IMR-90 (cell line): ENCODE data around the gene FH. TPM values are rescaled to one million over a fixed set of nuclear protein-coding genes. Genes with fewer than 3 reads are reported as not detected.

ENCODE experiments used
- ATAC-seq: fragments of 200-7000 bp; cut with Tn5 transposase; 2 replicates; pipeline ENCODE4 v1.9.1; 2020; ENCODE audit warnings: low read depth, mild to moderate bottlenecking, moderate library complexity
- BruUV-seq: library from RNA; stranded (reverse); fragments of 400-500 nt; replicated peaks from 2 replicates; lab custom pipeline; 2021; lab: Mats Ljungman, UMichigan
- CTCF ChIA-PET: fragments of 300-600 bp; formaldehyde crosslinking; extraction: SDS; loops from one replicate; lab custom pipeline; 2021; ENCODE audit warnings: antibody characterized with exemption; lab: Yijun Ruan, JAX
- POLR2A ChIA-PET: fragments of 300-600 bp; sonication (Branson Sonifier 250); formaldehyde crosslinking; loops from one replicate; lab custom pipeline; 2022; ENCODE audit warnings: antibody characterized with exemption; ENCODE audit not compliant: unreplicated experiment; lab: Charles Lee
- DNase-seq: peaks from one replicate; pipeline ENCODE4 v3.0.0; 2013
- H2AFZ ChIP-seq: replicated peaks from 2 replicates; pipeline ENCODE3; 2013; ENCODE audit warnings: low read length, mild to moderate bottlenecking; ENCODE audit not compliant: poor library complexity
- H2AK5ac ChIP-seq: 2 replicates; pipeline ENCODE4 v1.6.1; 2013; ENCODE audit warnings: low read depth, low read length, inconsistent platforms
- H2AK9ac ChIP-seq: replicated peaks from 2 replicates; pipeline ENCODE3; 2013; ENCODE audit warnings: mild to moderate bottlenecking, low read depth, low read length, moderate library complexity; ENCODE audit not compliant: poor library complexity
- H2BK120ac ChIP-seq: 2 replicates; pipeline ENCODE4 v1.6.1; 2013; ENCODE audit warnings: low read depth, low read length, inconsistent platforms
- H2BK15ac ChIP-seq: 3 replicates; pipeline ENCODE4 v1.6.1; 2013; ENCODE audit warnings: low read depth, low read length, inconsistent platforms
- H2BK20ac ChIP-seq: 2 replicates; pipeline ENCODE4 v1.6.1; 2013; ENCODE audit warnings: low read depth, mild to moderate bottlenecking, inconsistent platforms, low read length, moderate library complexity
- H2BK5ac ChIP-seq: 2 replicates; pipeline ENCODE4 v1.6.1; 2013; ENCODE audit warnings: mild to moderate bottlenecking, low read depth, low read length, inconsistent platforms; ENCODE audit not compliant: poor library complexity, severe bottlenecking
- H3K14ac ChIP-seq: replicated peaks from 2 replicates; pipeline ENCODE4 v1.6.1; 2013; ENCODE audit warnings: low read depth, low read length, inconsistent platforms
- H3K18ac ChIP-seq: 2 replicates; pipeline ENCODE4 v1.6.1; 2013; ENCODE audit warnings: low read depth, low read length, control low read depth
- H3K23ac ChIP-seq: 2 replicates; pipeline ENCODE4 v1.6.1; 2013; ENCODE audit warnings: low read depth, low read length, inconsistent platforms
- H3K27ac ChIP-seq: 2 replicates; pipeline ENCODE4 v1.5.1; 2013; ENCODE audit warnings: mild to moderate bottlenecking, control low read depth, low read length; ENCODE audit not compliant: insufficient read depth
- H3K27me3 ChIP-seq: 2 replicates; pipeline ENCODE4 v1.6.1; 2013; ENCODE audit warnings: low read length; ENCODE audit not compliant: control insufficient read depth, insufficient read depth
- H3K36me3 ChIP-seq: 2 replicates; pipeline ENCODE4 v1.6.1; 2013; ENCODE audit warnings: low read length, mixed read lengths; ENCODE audit not compliant: control insufficient read depth, insufficient read depth
- H3K4ac ChIP-seq: 2 replicates; pipeline ENCODE4 v1.6.1; 2013; ENCODE audit warnings: low read depth, low read length, inconsistent platforms
- H3K4me1 ChIP-seq: 2 replicates; pipeline ENCODE4 v1.6.1; 2013; ENCODE audit warnings: low read length, mixed read lengths; ENCODE audit not compliant: control insufficient read depth, insufficient read depth
- H3K4me2 ChIP-seq: 2 replicates; pipeline ENCODE4 v1.6.1; 2013; ENCODE audit warnings: low read depth, mild to moderate bottlenecking, control low read depth, low read length, moderate library complexity
- H3K4me3 ChIP-seq: 2 replicates; pipeline ENCODE4 v1.5.1; 2013; ENCODE audit warnings: low read depth, mild to moderate bottlenecking, control low read depth, low read length, moderate library complexity; ENCODE audit not compliant: insufficient read depth
- H3K56ac ChIP-seq: 2 replicates; pipeline ENCODE4 v1.6.1; 2013; ENCODE audit warnings: low read length, inconsistent platforms; ENCODE audit not compliant: insufficient read depth; ENCODE audit errors: extremely low read depth
- H3K79me1 ChIP-seq, 2 experiments: 2 replicates each; pipeline ENCODE4 v1.6.1; 2013; ENCODE audit warnings: low read length in 2 of 2, inconsistent platforms in 1 of 2, low read depth in 1 of 2
- H3K9ac ChIP-seq: 2 replicates; pipeline ENCODE4 v1.6.1; 2013; ENCODE audit warnings: low read depth, low read length, control low read depth
- H3K9me1 ChIP-seq: 2 replicates; pipeline ENCODE4 v1.6.1; 2013; ENCODE audit warnings: low read length, inconsistent platforms; ENCODE audit not compliant: insufficient read depth
- H3K9me3 ChIP-seq: 2 replicates; pipeline ENCODE4 v1.6.1; 2013; ENCODE audit warnings: low read length; ENCODE audit not compliant: control insufficient read depth, insufficient read depth
- H4K20me1 ChIP-seq: 2 replicates; pipeline ENCODE4 v1.6.1; 2013; ENCODE audit warnings: low read length, inconsistent platforms; ENCODE audit not compliant: insufficient read depth
- H4K5ac ChIP-seq: 2 replicates; pipeline ENCODE4 v1.6.1; 2013; ENCODE audit warnings: mild to moderate bottlenecking, low read depth, low read length, control low read depth
- H4K8ac ChIP-seq, 2 experiments: 2 replicates each; pipeline ENCODE4 v1.6.1; 2013; ENCODE audit warnings: low read depth in 2 of 2, low read length in 2 of 2, control low read depth in 1 of 2, inconsistent platforms in 1 of 2
- H4K91ac ChIP-seq: 2 replicates; pipeline ENCODE4 v1.6.1; 2013; ENCODE audit warnings: low read depth, low read length, inconsistent platforms; ENCODE audit not compliant: insufficient read depth
- CEBPB ChIP-seq: IDR thresholded peaks from 2 replicates; pipeline ENCODE4 v1.6.1; 2012; ENCODE audit warnings: low read depth, low read length, improper control_type of control experiment
- CHD1 ChIP-seq: IDR thresholded peaks from 2 replicates; pipeline ENCODE4 v1.6.1; 2012; ENCODE audit warnings: low read depth, low read length, improper control_type of control experiment
- ELK1 ChIP-seq: fragments of 150-350 bp; IDR thresholded peaks from 2 replicates; pipeline ENCODE4 v1.6.1; 2016; ENCODE audit warnings: low read depth, mild to moderate bottlenecking, low read length, moderate library complexity, borderline replicate concordance
- FOS ChIP-seq: fragments of 150-350 bp; IDR thresholded peaks from 2 replicates; pipeline ENCODE4 v1.6.1; 2016; ENCODE audit warnings: low read depth, low read length
- MAFK ChIP-seq: IDR thresholded peaks from 2 replicates; pipeline ENCODE4 v1.6.1; 2012; ENCODE audit warnings: low read depth, low read length, improper control_type of control experiment
- MAZ ChIP-seq: IDR thresholded peaks from 2 replicates; pipeline ENCODE4 v1.6.1; 2012; ENCODE audit warnings: low read depth, mild to moderate bottlenecking, low read length, improper control_type of control experiment, moderate library complexity, borderline replicate concordance
- MXI1 ChIP-seq: IDR thresholded peaks from 2 replicates; pipeline ENCODE4 v1.6.1; 2012; ENCODE audit warnings: low read depth, mild to moderate bottlenecking, low read length, moderate library complexity, borderline replicate concordance
- NFE2L2 ChIP-seq: fragments of 150-350 bp; IDR thresholded peaks from 2 replicates; pipeline ENCODE4 v1.6.1; 2016; ENCODE audit warnings: low read depth, mild to moderate bottlenecking, low read length
- POLR2A ChIP-seq: IDR thresholded peaks from 2 replicates; pipeline ENCODE4 v1.6.1; 2012; ENCODE audit warnings: mild to moderate bottlenecking, low read depth, low read length
- RCOR1 ChIP-seq: IDR thresholded peaks from 2 replicates; pipeline ENCODE4 v1.6.1; 2012; ENCODE audit warnings: mild to moderate bottlenecking, low read length, improper control_type of control experiment; ENCODE audit not compliant: insufficient replicate concordance
- SMC3 ChIP-seq: fragments of 150-350 bp; IDR thresholded peaks from 2 replicates; pipeline ENCODE4 v1.6.1; 2016; ENCODE audit warnings: low read depth, mild to moderate bottlenecking, antibody characterized with exemption, low read length, moderate library complexity
- WGBS, 2 experiments: methylation state at CpG; one replicate each; pipeline versions ENCODE4 v1.1.5 to v1.1.7; 2013; ENCODE audit warnings: missing lambda C conversion rate in 2 of 2; ENCODE audit not compliant: insufficient read length in 1 of 2; ENCODE audit errors: extremely low coverage in 2 of 2; 5-methylcytosine and 5-hydroxymethylcytosine counted together
- dilution Hi-C: fragments of 300-500 bp; cut with HindIII; formaldehyde crosslinking; loops from one replicate; pipeline ENCODE4 v1.14.3; 2018; ENCODE audit warnings: low sequenced_read_pairs; ENCODE audit not compliant: unreplicated experiment
- in situ Hi-C: fragments of 300-500 bp; cut with MboI; formaldehyde crosslinking; loops from 3 replicates; pipeline ENCODE4 v1.14.3; 2019; ENCODE audit warnings: low sequenced_read_pairs, inconsistent platforms, mixed read lengths
- intact Hi-C: fragments of 100-400 bp; cut with micrococcal nuclease; formaldehyde crosslinking; loops from 2 replicates; pipeline ENCODE4 v1.10.0; 2022
- polyA plus RNA-seq, 3 experiments: library from polyadenylated mRNA; depleted of rRNA; stranded (reverse); fragments of >200 nt; gene quantifications; 2 replicates each; pipeline ENCODE4 v1.2.3, GENCODE V29; 2012; ENCODE audit warnings: low replicate concordance in 1 of 3
- total RNA-seq: library from RNA; depleted of rRNA; stranded (reverse); fragments of >200 nt; gene quantifications from 2 replicates; pipeline ENCODE4 v1.2.3, GENCODE V29; 2012
- TF ChIP-seq, protein P1 (sequence below): conservative IDR thresholded peaks from 2 replicates; pipeline ENCODE4 v1.5.1; 2012; ENCODE audit warnings: mild to moderate bottlenecking, low read depth, low read length, improper control_type of control experiment

FH gene
- total and polyA plus RNA-seq, 2 of the 4 experiments (the other 2 are of a cell fraction), result 75.5 to 78.7 TPM

DNA sequence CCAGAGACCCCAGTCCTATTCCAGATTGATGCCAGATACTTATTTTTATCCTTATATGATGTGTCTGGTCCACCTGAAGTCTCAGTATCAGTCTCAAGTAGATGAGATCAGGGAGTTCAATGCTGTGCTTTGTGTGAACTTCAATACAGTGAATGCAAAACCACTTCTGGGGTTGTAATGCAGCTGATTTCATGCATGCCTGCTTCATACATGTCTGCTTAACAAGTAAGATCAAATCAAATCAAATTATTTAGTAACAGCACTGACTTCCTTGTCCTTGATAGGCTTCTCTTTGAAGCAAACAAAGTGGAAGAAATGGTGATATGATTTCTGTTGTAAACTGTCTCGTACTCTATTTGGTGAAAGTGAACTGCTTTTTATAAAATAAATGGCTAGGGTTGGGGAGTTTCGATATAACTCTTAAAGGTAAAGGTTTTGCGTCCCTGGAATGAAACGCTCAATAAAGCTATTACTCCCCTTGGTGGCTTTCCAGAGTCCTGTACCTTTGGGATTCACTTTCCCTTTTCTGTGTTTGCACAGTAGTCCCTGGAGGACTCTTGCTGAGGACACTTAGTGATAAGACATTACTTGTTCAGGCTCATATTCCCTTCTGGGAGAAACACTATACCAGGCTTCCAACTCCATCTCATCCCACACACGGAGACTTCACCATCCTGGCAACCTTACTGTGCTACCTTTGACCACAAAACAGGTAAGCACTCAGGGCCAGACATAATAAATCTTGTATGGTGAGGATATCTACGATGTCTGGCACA, 59.3 kb downstream of the FH start:
- no peak overlapping the region for H3K4ac ChIP-seq
- intact Hi-C loops, result no loop called here
- no peak overlapping the region for H3K4me3 ChIP-seq
- no peak overlapping the region for H2AFZ ChIP-seq
- H4K20me1 ChIP-seq, result no peaks in the 10 kb centered on the region
- H3K27me3 ChIP-seq, result no peaks in the 10 kb centered on the region
- no peaks in the 10 kb centered on the region for H3K9me3 ChIP-seq
- ATAC-seq, result no peak
- no peak overlapping the region for H2AK9ac ChIP-seq
- H3K9ac ChIP-seq, result no peak overlapping the region
- H3K36me3 ChIP-seq, result no peaks in the 10 kb centered on the region
- TF ChIP-seq MXI1, result no peak
- TF ChIP-seq RCOR1, result no peak
- no peak for TF ChIP-seq ELK1
- no peak for TF ChIP-seq POLR2A
- TF ChIP-seq, protein P1, sequence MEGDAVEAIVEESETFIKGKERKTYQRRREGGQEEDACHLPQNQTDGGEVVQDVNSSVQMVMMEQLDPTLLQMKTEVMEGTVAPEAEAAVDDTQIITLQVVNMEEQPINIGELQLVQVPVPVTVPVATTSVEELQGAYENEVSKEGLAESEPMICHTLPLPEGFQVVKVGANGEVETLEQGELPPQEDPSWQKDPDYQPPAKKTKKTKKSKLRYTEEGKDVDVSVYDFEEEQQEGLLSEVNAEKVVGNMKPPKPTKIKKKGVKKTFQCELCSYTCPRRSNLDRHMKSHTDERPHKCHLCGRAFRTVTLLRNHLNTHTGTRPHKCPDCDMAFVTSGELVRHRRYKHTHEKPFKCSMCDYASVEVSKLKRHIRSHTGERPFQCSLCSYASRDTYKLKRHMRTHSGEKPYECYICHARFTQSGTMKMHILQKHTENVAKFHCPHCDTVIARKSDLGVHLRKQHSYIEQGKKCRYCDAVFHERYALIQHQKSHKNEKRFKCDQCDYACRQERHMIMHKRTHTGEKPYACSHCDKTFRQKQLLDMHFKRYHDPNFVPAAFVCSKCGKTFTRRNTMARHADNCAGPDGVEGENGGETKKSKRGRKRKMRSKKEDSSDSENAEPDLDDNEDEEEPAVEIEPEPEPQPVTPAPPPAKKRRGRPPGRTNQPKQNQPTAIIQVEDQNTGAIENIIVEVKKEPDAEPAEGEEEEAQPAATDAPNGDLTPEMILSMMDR, result no peak
- no peak for TF ChIP-seq MAZ
- TF ChIP-seq CEBPB, result no peak
- TF ChIP-seq FOS, result no peak
- no peak for TF ChIP-seq CHD1
- no peak for TF ChIP-seq SMC3
- TF ChIP-seq NFE2L2, result no peak
- no peak for TF ChIP-seq MAFK
- no peak overlapping the region for H3K56ac ChIP-seq
- POLR2A ChIA-PET, result no interaction called here
- no peak overlapping the region for H3K4me2 ChIP-seq
- no peaks in the 10 kb centered on the region for H3K9me1 ChIP-seq
- BruUV-seq, result no TSS peak
- H3K18ac ChIP-seq, result no peak overlapping the region
- H2AK5ac ChIP-seq, result no peak overlapping the region
- no peaks in the 10 kb centered on the region for H3K4me1 ChIP-seq
- no peak for DNase-seq
- H4K5ac ChIP-seq, result no peak overlapping the region
- H2BK120ac ChIP-seq, result no peak overlapping the region
- no peak overlapping the region for H3K27ac ChIP-seq
- H2BK5ac ChIP-seq, result no peak overlapping the region
- CTCF ChIA-PET, result interaction anchor here (0.9 kb wide), 1 partner anchor 17 kb away, joined by 3 read pairs; no protein-coding TSS in a partner anchor
- H4K91ac ChIP-seq, result no peak overlapping the region
- no peak overlapping the region for H2BK15ac ChIP-seq
- H4K8ac ChIP-seq, result no peak overlapping the region
- WGBS, 2 experiments, result no CpG with 5 or more reads among the region's 6 CpGs
- no peak overlapping the region for H3K23ac ChIP-seq
- H3K79me1 ChIP-seq, result no peaks in the 10 kb centered on the region
- in situ Hi-C loops, result no loop called here
- no peak overlapping the region for H3K14ac ChIP-seq
- dilution Hi-C loops, result no loop called here
- H2BK20ac ChIP-seq, result no peak overlapping the region
